HG02884 (cell line): ENCODE data around the gene NETO2.
"Not testable (repeated sequence)": the region's sequence is repeated elsewhere in the genome, so short reads cannot be mapped to it uniquely, and the experiment has no call there.

Source experiments
- ATAC-seq: cut with Tn5 transposase; IDR thresholded peaks from one replicate; pipeline ENCODE4 v1.9.1; 2021; ENCODE audit warnings: mild to moderate bottlenecking, moderate library complexity; ENCODE audit not compliant: unreplicated experiment

Gene NETO2

GRCh38 chr16:47067203-47067602, 76.5 kb downstream of the NETO2 start:
- no peak for ATAC-seq

- ATAC-seq = no peak
Measured at GRCh38 chr16:47065766-47066688, 77.7 kb downstream of the NETO2 start.

- no peak for ATAC-seq
Measured at GRCh38 chr16:47064775-47065174, 79.0 kb downstream of the NETO2 start.

- no peak for ATAC-seq
Measured at GRCh38 chr16:47063011-47063724, 80.6 kb downstream of the NETO2 start.

- no peak for ATAC-seq
Measured at GRCh38 chr16:47061204-47061603, 82.5 kb downstream of the NETO2 start.

- no peak for ATAC-seq
Measured at GRCh38 chr16:47060596-47060995, 83.1 kb downstream of the NETO2 start.

- ATAC-seq = no peak
Measured at GRCh38 chr16:47059991-47060390, 83.8 kb downstream of the NETO2 start.

GRCh38 chr16:47059130-47059529, 84.6 kb downstream of the NETO2 start:
- ATAC-seq = not testable (repeated sequence)

GRCh38 chr16:47058295-47059086, 85.3 kb downstream of the NETO2 start:
- ATAC-seq = no peak

GRCh38 chr16:47057630-47057993, 86.1 kb downstream of the NETO2 start:
- no peak for ATAC-seq

- no peak for ATAC-seq
Measured at GRCh38 chr16:47056688-47057629, 86.8 kb downstream of the NETO2 start.

GRCh38 chr16:47056061-47056460, 87.7 kb downstream of the NETO2 start:
- ATAC-seq = not testable (repeated sequence)

GRCh38 chr16:47055136-47055885, 88.4 kb downstream of the NETO2 start:
- no peak for ATAC-seq

- no peak for ATAC-seq
Measured at GRCh38 chr16:47054306-47054705, 89.4 kb downstream of the NETO2 start.

GRCh38 chr16:47053895-47054294, 89.8 kb downstream of the NETO2 start:
- ATAC-seq = no peak

- ATAC-seq = no peak
Measured at GRCh38 chr16:47052666-47053640, 90.8 kb downstream of the NETO2 start.

- ATAC-seq = no peak
Measured at GRCh38 chr16:47051031-47051430, 92.7 kb downstream of the NETO2 start.

GRCh38 chr16:47049901-47050583, 93.7 kb downstream of the NETO2 start:
- no peak for ATAC-seq
